Nephron progenitor cell (in vitro differentiated cells): ENCODE results near the gene RPS6KA1.

ENCODE experiments used
- DNase-seq: peaks from one replicate; pipeline ENCODE4 v3.0.0; 2021
- H3K27ac Mint-ChIP-seq: 2 replicates; pipeline ENCODE4 v1.8.0; 2021; ENCODE audit warnings: mild to moderate bottlenecking, moderate library complexity, mixed read lengths
- H3K27me3 Mint-ChIP-seq: 2 replicates; pipeline ENCODE4 v1.8.0; 2021; ENCODE audit warnings: mild to moderate bottlenecking, low read depth, mixed read lengths; ENCODE audit not compliant: poor library complexity
- H3K36me3 Mint-ChIP-seq: 2 replicates; pipeline ENCODE4 v1.8.0; 2021; ENCODE audit warnings: low read depth, mixed read lengths
- H3K4me1 Mint-ChIP-seq: 2 replicates; pipeline ENCODE4 v1.8.0; 2021; ENCODE audit warnings: mixed read lengths
- H3K4me3 Mint-ChIP-seq: 2 replicates; pipeline ENCODE4 v1.8.0; 2021; ENCODE audit warnings: mild to moderate bottlenecking, moderate library complexity, mixed read lengths
- H3K9me3 Mint-ChIP-seq: 2 replicates; pipeline ENCODE4 v1.8.0; 2021; ENCODE audit warnings: mild to moderate bottlenecking, moderate library complexity, mixed read lengths
- CTCF ChIP-seq: fragments of 200-600 bp; sonication (generic); IDR thresholded peaks from 2 replicates; pipeline ENCODE4 v1.5.0; 2021; ENCODE audit warnings: antibody characterized with exemption

RPS6KA1 gene

DNA sequence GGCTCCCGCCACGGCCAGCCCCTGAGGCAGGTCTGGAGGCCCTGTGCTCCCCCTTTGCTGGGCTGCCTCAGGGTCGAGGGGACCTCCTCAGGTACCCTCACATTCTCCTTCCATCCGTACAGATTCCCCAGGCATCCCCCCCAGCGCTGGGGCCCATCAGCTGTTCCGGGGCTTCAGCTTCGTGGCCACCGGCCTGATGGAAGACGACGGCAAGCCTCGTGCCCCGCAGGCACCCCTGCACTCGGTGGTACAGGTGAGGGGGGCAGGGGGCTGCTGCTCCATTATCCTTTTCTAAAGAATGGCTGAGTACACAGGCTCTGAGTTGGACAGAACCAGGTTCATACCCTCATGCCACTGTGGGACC is 29.1 kb downstream of the RPS6KA1 start:
- H3K4me1 Mint-ChIP-seq: peaks cover 10% of the 10 kb centered on the region
- TF ChIP-seq CTCF: no peak
- H3K27me3 Mint-ChIP-seq: peaks cover 2% of the 10 kb centered on the region
- no peak overlapping the region for H3K4me3 Mint-ChIP-seq
- H3K36me3 Mint-ChIP-seq: peaks cover 22% of the 10 kb centered on the region
- no peaks in the 10 kb centered on the region for H3K9me3 Mint-ChIP-seq
- no peak for DNase-seq
- H3K27ac Mint-ChIP-seq: no peak overlapping the region

GRCh38 chr1:26560403-26560780 is 30.8 kb downstream of the RPS6KA1 start:
- no peak for DNase-seq
- H3K4me3 Mint-ChIP-seq: no peak overlapping the region
- TF ChIP-seq CTCF: no peak
- no peak overlapping the region for H3K27ac Mint-ChIP-seq
- peaks cover 33% of the 10 kb centered on the region for H3K36me3 Mint-ChIP-seq
- peaks cover 2% of the 10 kb centered on the region for H3K27me3 Mint-ChIP-seq
- H3K9me3 Mint-ChIP-seq: no peaks in the 10 kb centered on the region
- peaks cover 5% of the 10 kb centered on the region for H3K4me1 Mint-ChIP-seq

GRCh38 chr1:26570287-26570686 is 40.7 kb downstream of the RPS6KA1 start:
- Mint-ChIP-seq H3K9me3 (peaks cover 6% of the 10 kb centered on the region), H3K4me1 (peaks cover 27% of the 10 kb centered on the region), H3K4me3 (peak overlapping the region; percentile 36), H3K27ac (peak overlapping the region; percentile 92), H3K36me3 (peaks cover 31% of the 10 kb centered on the region), H3K27me3 (no peaks in the 10 kb centered on the region)
- no peak for TF ChIP-seq CTCF
- DNase-seq: no peak

- Mint-ChIP-seq H3K4me3 (no peak overlapping the region), H3K36me3 (peaks cover 31% of the 10 kb centered on the region), H3K27ac (no peak overlapping the region), H3K27me3 (no peaks in the 10 kb centered on the region), H3K9me3 (peaks cover 6% of the 10 kb centered on the region), H3K4me1 (peaks cover 27% of the 10 kb centered on the region)
- TF ChIP-seq CTCF: no peak
- DNase-seq: no peak
Observed at GRCh38 chr1:26571381-26571780, 41.8 kb downstream of the RPS6KA1 start.

DNA sequence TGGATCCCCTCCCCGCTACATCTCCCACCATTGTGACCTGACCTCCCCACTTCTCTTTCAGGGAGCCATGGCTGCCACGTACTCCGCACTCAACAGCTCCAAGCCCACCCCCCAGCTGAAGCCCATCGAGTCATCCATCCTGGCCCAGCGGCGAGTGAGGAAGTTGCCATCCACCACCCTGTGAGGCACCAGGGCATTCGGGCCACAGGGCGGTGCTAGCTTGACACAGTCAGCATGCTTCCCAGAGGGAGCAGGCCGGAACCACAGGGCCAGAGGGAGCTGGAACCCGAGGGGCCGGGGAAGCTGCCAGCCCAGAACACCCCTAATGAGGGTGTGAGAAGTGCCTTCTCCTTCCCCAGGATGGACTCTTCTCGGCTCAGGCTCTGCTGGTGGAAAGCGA is 44.5 kb downstream of the RPS6KA1 start:
- no peak for TF ChIP-seq CTCF
- H3K27ac Mint-ChIP-seq: no peak overlapping the region
- H3K27me3 Mint-ChIP-seq: peaks cover 8% of the 10 kb centered on the region
- peaks cover 26% of the 10 kb centered on the region for H3K36me3 Mint-ChIP-seq
- no peak overlapping the region for H3K4me3 Mint-ChIP-seq
- no peak for DNase-seq
- H3K4me1 Mint-ChIP-seq: peaks cover 22% of the 10 kb centered on the region
- H3K9me3 Mint-ChIP-seq: peaks cover 6% of the 10 kb centered on the region

GRCh38 chr1:26574719-26575251 is 45.2 kb downstream of the RPS6KA1 start:
- H3K27me3 Mint-ChIP-seq: peaks cover 8% of the 10 kb centered on the region
- peaks cover under 1% of the 10 kb centered on the region for H3K9me3 Mint-ChIP-seq
- no peak overlapping the region for H3K27ac Mint-ChIP-seq
- H3K36me3 Mint-ChIP-seq: peaks cover 18% of the 10 kb centered on the region
- peaks cover 18% of the 10 kb centered on the region for H3K4me1 Mint-ChIP-seq
- no peak overlapping the region for H3K4me3 Mint-ChIP-seq
- no peak for DNase-seq
- no peak for TF ChIP-seq CTCF
